ENCODE results near the gene NLGN1. TPM values are rescaled to one million over a fixed set of nuclear protein-coding genes. Genes with fewer than 3 reads are reported as not detected.
A peak's percentile ranks its signal among the peaks of the same experiment; 100 is the strongest.

Gene NLGN1
- total RNA-seq, 1 donor from 2014 or later, result 34.8 TPM

- Histone ChIP-seq H3K4me1 (peaks cover 11% of the 10 kb centered on the region), H3K27me3 (no peaks in the 10 kb centered on the region), H2AFZ (replicated peaks) (no peak overlapping the region), H3K36me3 (no peaks in the 10 kb centered on the region), H3K79me2 (ENCODE audit: low read depth) (no peaks in the 10 kb centered on the region), H3K4me2 (no peak overlapping the region), H3K27ac (no peak overlapping the region), H3K9me3 (ENCODE audit: low read depth) (no peaks in the 10 kb centered on the region), H4K20me1 (ENCODE audit: low read depth) (no peaks in the 10 kb centered on the region), H3F3A (ENCODE audit: low read depth) (no peaks in the 10 kb centered on the region), H3K9ac (no peak overlapping the region), H3K4me3 (no peak overlapping the region)
- H3K9me3 Mint-ChIP-seq, result no peaks in the 10 kb centered on the region
- TF ChIP-seq CTCF (IDR thresholded peaks at IDR 0.05) (no peak), EZH2phosphoT487 (IDR thresholded peaks at IDR 0.05) (no peak), EZH2 (IDR thresholded peaks at IDR 0.05) (no peak)
- H3K27ac Mint-ChIP-seq, result no peak overlapping the region
- no peak overlapping the region for H3K4me3 Mint-ChIP-seq
- no peaks in the 10 kb centered on the region for H3K36me3 Mint-ChIP-seq
- H3K27me3 Mint-ChIP-seq (ENCODE audit: insufficient read depth, low read depth), result no peaks in the 10 kb centered on the region
- no peak for DNase-seq (ENCODE audit: low spot score)
- H3K4me1 Mint-ChIP-seq, result no peaks in the 10 kb centered on the region
Observed at GRCh38 chr3:173690542-173691180, 293.1 kb downstream of the NLGN1 start.

DNA sequence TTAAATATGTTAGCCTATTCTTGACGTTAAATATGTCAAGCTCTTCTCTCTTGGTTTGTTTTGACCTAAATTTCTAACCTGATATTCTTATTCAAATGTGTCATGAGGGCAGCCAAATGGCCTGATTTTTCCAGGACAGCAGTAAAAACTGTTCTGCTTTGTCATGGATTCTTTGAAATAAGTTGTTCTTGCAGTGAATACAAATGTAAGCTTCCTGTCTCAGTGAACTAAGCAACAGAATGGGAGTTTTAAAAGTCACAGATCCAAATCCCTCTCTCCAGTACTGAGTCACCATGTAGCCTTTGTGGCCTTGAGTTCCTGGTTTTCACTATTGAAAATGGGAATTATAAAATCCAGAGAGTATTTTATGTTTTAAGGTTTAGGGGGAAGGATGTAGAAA lies 301.8 kb downstream of the NLGN1 start:
- Histone ChIP-seq H3K4me1 (peaks cover 31% of the 10 kb centered on the region), H3K9ac (no peak overlapping the region), H3F3A (ENCODE audit: low read depth) (no peaks in the 10 kb centered on the region), H3K9me3 (ENCODE audit: low read depth) (no peaks in the 10 kb centered on the region), H3K4me2 (peak overlapping the region; percentile 43), H3K79me2 (ENCODE audit: low read depth) (no peaks in the 10 kb centered on the region), H2AFZ (replicated peaks) (no peak overlapping the region), H3K27ac (peak overlapping the region; percentile 88), H4K20me1 (ENCODE audit: low read depth) (no peaks in the 10 kb centered on the region), H3K36me3 (no peaks in the 10 kb centered on the region), H3K4me3 (no peak overlapping the region), H3K27me3 (no peaks in the 10 kb centered on the region)
- Mint-ChIP-seq H3K4me3 (no peak overlapping the region), H3K36me3 (peaks cover 3% of the 10 kb centered on the region), H3K27me3 (ENCODE audit: insufficient read depth, low read depth) (no peaks in the 10 kb centered on the region), H3K27ac (no peak overlapping the region), H3K4me1 (peaks cover 21% of the 10 kb centered on the region), H3K9me3 (peaks cover 10% of the 10 kb centered on the region)
- TF ChIP-seq EZH2 (IDR thresholded peaks at IDR 0.05) (no peak), EZH2phosphoT487 (IDR thresholded peaks at IDR 0.05) (no peak), CTCF (IDR thresholded peaks at IDR 0.05) (no peak)
- no peak for DNase-seq (ENCODE audit: low spot score)

DNA sequence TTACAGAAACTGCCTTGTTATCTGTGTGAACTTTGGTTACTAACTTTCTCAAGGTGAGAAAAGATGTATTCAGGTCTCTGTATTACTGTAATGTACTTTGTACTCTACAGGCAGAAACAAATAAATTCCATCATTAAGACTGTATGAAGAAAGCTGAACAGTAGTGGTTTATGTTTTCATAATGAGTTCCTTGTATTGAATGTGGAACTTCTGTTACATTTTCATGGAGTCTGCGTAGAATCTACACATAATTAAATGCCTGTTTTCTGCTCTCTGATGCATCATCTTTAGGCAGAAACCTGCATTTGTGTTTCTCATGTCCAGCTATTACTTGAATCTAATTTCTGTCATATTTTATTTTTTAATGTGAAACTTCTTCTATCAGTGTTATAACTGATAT lies 302.8 kb downstream of the NLGN1 start:
- H3K4me1 ChIP-seq, result peaks cover 33% of the 10 kb centered on the region
- Mint-ChIP-seq H3K4me3 (no peak overlapping the region), H3K9me3 (peaks cover 10% of the 10 kb centered on the region), H3K36me3 (peaks cover 3% of the 10 kb centered on the region), H3K27ac (no peak overlapping the region), H3K4me1 (peaks cover 22% of the 10 kb centered on the region), H3K27me3 (ENCODE audit: insufficient read depth, low read depth) (no peaks in the 10 kb centered on the region)
- no peaks in the 10 kb centered on the region for H3K36me3 ChIP-seq
- no peaks in the 10 kb centered on the region for H3F3A ChIP-seq (ENCODE audit: low read depth)
- no peak for TF ChIP-seq CTCF (IDR thresholded peaks at IDR 0.05)
- TF ChIP-seq EZH2phosphoT487 (IDR thresholded peaks at IDR 0.05), result no peak
- no peak for TF ChIP-seq EZH2 (IDR thresholded peaks at IDR 0.05)
- no peaks in the 10 kb centered on the region for H3K9me3 ChIP-seq (ENCODE audit: low read depth)
- H3K9ac ChIP-seq, result no peak overlapping the region
- H3K4me2 ChIP-seq, result no peak overlapping the region
- no peak for DNase-seq (ENCODE audit: low spot score)
- peak overlapping the region; percentile 88 for H3K27ac ChIP-seq
- no peaks in the 10 kb centered on the region for H4K20me1 ChIP-seq (ENCODE audit: low read depth)
- no peaks in the 10 kb centered on the region for H3K79me2 ChIP-seq (ENCODE audit: low read depth)
- no peak overlapping the region for H2AFZ ChIP-seq (replicated peaks)
- H3K4me3 ChIP-seq, result no peak overlapping the region
- H3K27me3 ChIP-seq, result no peaks in the 10 kb centered on the region
